ENCODE measurements around the gene PDGFA.

The PDGFA gene

GRCh38 chr7:476736-477360 is 42.8 kb downstream of the PDGFA start:
- in situ Hi-C loops (cut with MboI; ENCODE audit: low sequenced_read_pairs, unreplicated experiment) = no loop called here
- no peak for DNase-seq (ENCODE audit: low spot score)
- TF ChIP-seq, protein P1, sequence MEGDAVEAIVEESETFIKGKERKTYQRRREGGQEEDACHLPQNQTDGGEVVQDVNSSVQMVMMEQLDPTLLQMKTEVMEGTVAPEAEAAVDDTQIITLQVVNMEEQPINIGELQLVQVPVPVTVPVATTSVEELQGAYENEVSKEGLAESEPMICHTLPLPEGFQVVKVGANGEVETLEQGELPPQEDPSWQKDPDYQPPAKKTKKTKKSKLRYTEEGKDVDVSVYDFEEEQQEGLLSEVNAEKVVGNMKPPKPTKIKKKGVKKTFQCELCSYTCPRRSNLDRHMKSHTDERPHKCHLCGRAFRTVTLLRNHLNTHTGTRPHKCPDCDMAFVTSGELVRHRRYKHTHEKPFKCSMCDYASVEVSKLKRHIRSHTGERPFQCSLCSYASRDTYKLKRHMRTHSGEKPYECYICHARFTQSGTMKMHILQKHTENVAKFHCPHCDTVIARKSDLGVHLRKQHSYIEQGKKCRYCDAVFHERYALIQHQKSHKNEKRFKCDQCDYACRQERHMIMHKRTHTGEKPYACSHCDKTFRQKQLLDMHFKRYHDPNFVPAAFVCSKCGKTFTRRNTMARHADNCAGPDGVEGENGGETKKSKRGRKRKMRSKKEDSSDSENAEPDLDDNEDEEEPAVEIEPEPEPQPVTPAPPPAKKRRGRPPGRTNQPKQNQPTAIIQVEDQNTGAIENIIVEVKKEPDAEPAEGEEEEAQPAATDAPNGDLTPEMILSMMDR (IDR thresholded peaks at IDR 0.05; ENCODE audit: borderline replicate concordance, control extremely low read depth, extremely low read depth, insufficient read depth, missing control alignments) = no peak

GRCh38 chr7:475951-476441 is 43.6 kb downstream of the PDGFA start:
- TF ChIP-seq, protein P1 (IDR thresholded peaks at IDR 0.05; ENCODE audit: borderline replicate concordance, control extremely low read depth, extremely low read depth, insufficient read depth, missing control alignments) = no peak
- no peak for DNase-seq (ENCODE audit: low spot score)
- in situ Hi-C loops (cut with MboI; ENCODE audit: low sequenced_read_pairs, unreplicated experiment) = no loop called here

DNA sequence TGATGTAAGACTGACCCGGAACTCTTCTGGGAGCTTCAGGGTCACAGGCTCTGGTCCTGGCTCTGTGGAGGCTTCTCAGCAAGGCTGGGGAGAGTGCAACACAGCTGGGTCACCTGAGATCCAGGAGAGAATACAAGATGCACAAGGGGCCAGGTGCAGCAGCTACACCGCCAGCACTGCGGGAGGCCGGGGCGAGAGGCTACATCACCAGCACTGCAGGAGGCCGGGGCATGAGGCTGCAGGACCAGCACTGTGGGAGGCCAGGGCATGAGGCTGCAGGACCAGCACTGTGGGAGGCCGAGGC is 44.3 kb downstream of the PDGFA start:
- TF ChIP-seq, protein P1 (IDR thresholded peaks at IDR 0.05; ENCODE audit: borderline replicate concordance, control extremely low read depth, extremely low read depth, insufficient read depth, missing control alignments) = no peak
- in situ Hi-C loops (cut with MboI; ENCODE audit: low sequenced_read_pairs, unreplicated experiment) = no loop called here
- DNase-seq (ENCODE audit: low spot score) = no peak

GRCh38 chr7:474605-475424 is 44.8 kb downstream of the PDGFA start:
- in situ Hi-C loops (cut with MboI; ENCODE audit: low sequenced_read_pairs, unreplicated experiment) = no loop called here
- TF ChIP-seq, protein P1 (IDR thresholded peaks at IDR 0.05; ENCODE audit: borderline replicate concordance, control extremely low read depth, extremely low read depth, insufficient read depth, missing control alignments) = no peak
- no peak for DNase-seq (ENCODE audit: low spot score)

DNA sequence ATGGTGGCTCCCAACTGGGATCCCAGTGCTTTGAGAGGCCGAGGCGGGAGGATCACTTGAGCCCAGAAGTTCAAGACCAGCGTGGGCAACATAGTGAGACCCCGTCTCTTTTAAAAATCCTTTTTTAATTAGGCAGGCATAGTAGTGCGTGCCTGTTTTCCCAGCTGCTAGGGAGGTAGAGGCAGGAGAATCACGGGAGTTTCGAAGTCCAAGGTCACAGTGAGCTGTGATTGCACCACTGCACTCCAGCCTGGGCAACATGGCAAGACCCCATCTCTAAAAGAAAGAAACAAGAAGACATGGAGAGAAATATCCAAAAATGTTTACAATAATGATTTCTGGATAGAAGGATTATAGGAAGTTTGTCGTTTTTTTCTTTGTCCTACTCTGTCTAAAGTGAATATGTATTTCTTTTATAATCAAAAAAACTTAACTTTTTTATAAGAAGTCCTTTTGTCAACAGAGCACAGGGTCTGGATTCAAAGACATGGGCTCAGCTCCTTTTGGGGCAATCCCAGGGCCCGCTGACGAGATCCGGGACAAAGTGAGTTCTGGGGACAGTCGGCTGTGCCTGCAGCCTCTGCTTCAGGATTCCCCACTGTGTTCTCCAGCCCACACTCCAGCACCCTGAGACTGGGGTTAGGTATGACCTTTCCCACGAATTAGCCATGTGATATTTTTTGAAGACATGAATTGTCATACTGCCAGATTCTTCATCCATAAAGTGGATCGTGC is 45.6 kb downstream of the PDGFA start:
- in situ Hi-C loops (cut with MboI; ENCODE audit: low sequenced_read_pairs, unreplicated experiment) = no loop called here
- DNase-seq (ENCODE audit: low spot score) = no peak
- TF ChIP-seq, protein P1 (IDR thresholded peaks at IDR 0.05; ENCODE audit: borderline replicate concordance, control extremely low read depth, extremely low read depth, insufficient read depth, missing control alignments) = no peak

- TF ChIP-seq, protein P1 (IDR thresholded peaks at IDR 0.05; ENCODE audit: borderline replicate concordance, control extremely low read depth, extremely low read depth, insufficient read depth, missing control alignments) = no peak
- in situ Hi-C loops (cut with MboI; ENCODE audit: low sequenced_read_pairs, unreplicated experiment) = no loop called here
- DNase-seq (ENCODE audit: low spot score) = no peak
Measured at GRCh38 chr7:473211-473734, 46.4 kb downstream of the PDGFA start.
